GM18519 (cell line): ENCODE data around the gene IGFBP5.

Source experiments
- ATAC-seq: cut with Tn5 transposase; IDR thresholded peaks from one replicate; pipeline ENCODE4 v1.9.1; 2021; ENCODE audit warnings: mild to moderate bottlenecking, moderate library complexity; ENCODE audit not compliant: unreplicated experiment, low FRiP score

Gene IGFBP5

DNA sequence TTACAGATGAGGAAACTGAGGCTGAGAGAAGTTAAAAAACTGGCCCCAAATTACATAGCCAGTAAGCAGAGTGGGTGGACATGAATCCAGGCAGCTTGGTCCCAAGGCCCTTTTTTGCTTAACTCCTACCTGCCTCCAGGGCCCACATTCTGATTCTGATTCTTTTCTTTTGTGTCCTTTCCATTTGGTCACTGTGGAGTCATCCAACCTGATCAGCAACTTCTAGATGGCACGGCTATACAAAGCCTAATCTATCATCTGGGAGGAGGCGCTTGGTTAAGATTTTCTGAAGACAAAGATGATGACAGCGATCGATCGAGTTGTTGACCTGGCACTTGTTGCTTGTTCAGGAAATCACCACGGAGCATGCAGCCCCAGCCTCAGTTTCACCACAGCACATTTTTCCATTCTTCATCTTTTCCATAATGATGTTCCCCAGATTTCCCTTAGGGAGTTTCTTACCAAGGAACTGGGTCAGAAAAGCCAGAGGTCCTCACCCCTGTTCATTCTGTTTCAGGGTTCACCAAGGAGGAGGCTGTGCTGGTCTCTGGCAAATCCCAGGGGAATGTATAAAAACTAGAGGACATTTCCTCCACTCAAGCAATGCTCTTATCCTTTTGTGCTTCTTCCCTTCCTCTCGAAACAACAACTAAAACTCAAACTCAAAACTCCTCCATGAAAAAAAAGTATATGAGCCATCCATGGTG lies 69.0 kb downstream of the IGFBP5 start:
- ATAC-seq = no peak

GRCh38 chr2:216624251-216624650 lies 71.1 kb downstream of the IGFBP5 start:
- ATAC-seq = no peak

DNA sequence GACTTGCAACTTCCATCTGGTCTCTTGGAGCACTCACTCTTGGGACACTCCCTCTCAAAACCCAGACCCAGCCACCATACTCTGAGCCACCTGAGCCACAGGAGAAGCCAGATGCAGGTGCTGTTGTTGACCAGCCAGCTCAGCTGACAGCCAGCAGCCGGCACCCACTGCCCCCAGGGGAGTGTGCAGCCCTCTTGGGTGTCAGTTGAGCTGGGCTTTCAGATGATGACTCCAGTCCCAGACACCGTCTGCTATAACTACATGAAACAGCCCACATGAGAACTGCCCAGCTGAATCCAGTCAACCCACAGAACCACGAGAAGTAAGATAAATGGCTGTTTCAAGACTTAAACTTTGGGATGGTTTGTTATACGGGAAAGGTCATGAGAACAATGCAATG lies 72.8 kb downstream of the IGFBP5 start:
- ATAC-seq = no peak
